HepG2 (cell line): ENCODE data around the gene FN1. TPM values are rescaled to one million over a fixed set of nuclear protein-coding genes. Genes with fewer than 3 reads are reported as not detected.

Source experiments
- AKAP8 ChIP-seq: sonication (generic); formaldehyde crosslinking; IDR thresholded peaks from 2 replicates; pipeline ENCODE4 v1.5.1; 2020; ENCODE audit warnings: mild to moderate bottlenecking, missing genetic modification reagents
- ARHGAP35 ChIP-seq: sonication (generic); formaldehyde crosslinking; IDR thresholded peaks from 2 replicates; pipeline ENCODE4 v1.9.0; 2022; ENCODE audit warnings: mild to moderate bottlenecking, inconsistent platforms, moderate library complexity, missing genetic modification reagents, borderline replicate concordance
- BRCA1 ChIP-seq: sonication (generic); formaldehyde crosslinking; IDR thresholded peaks from 2 replicates; pipeline ENCODE4 v1.4.0; 2020; ENCODE audit warnings: missing genetic modification reagents
- DMAP1 ChIP-seq: IDR thresholded peaks from 2 replicates; pipeline ENCODE4 v1.6.1; 2016
- DR1 ChIP-seq: sonication (generic); formaldehyde crosslinking; IDR thresholded peaks from 2 replicates; pipeline ENCODE4 v1.8.0; 2021; ENCODE audit warnings: mild to moderate bottlenecking, missing genetic modification reagents, inconsistent platforms
- ELK4 ChIP-seq: sonication (generic); formaldehyde crosslinking; IDR thresholded peaks from 2 replicates; pipeline ENCODE4 v1.9.0; 2021; ENCODE audit warnings: missing genetic modification reagents, borderline replicate concordance
- HES4 ChIP-seq: sonication (generic); formaldehyde crosslinking; IDR thresholded peaks from 2 replicates; pipeline ENCODE4 v1.9.0; 2021; ENCODE audit warnings: mild to moderate bottlenecking, missing genetic modification reagents, borderline replicate concordance
- HOXA3 ChIP-seq: sonication (generic); formaldehyde crosslinking; IDR thresholded peaks from 2 replicates; pipeline ENCODE4 v1.5.0; 2020; ENCODE audit warnings: missing genetic modification reagents
- NR2F6 ChIP-seq, 2 experiments: IDR thresholded peaks; 2 replicates each; pipeline ENCODE4 v1.6.1; 2016; ENCODE audit warnings: antibody characterized with exemption in 1 of 2, mild to moderate bottlenecking in 1 of 2
- NR3C1 ChIP-seq: sonication (generic); formaldehyde crosslinking; IDR thresholded peaks from 2 replicates; pipeline ENCODE4 v1.4.0; 2020; ENCODE audit warnings: missing genetic modification reagents
- RBFOX2 ChIP-seq: fragments of 200-400 bp; formaldehyde crosslinking; IDR thresholded peaks from 2 replicates; pipeline ENCODE4 v1.6.1; 2017; ENCODE audit warnings: low read depth, mild to moderate bottlenecking, low read length
- SP4 ChIP-seq: sonication (generic); formaldehyde crosslinking; IDR thresholded peaks from 2 replicates; pipeline ENCODE4 v1.8.1; 2023; ENCODE audit warnings: mild to moderate bottlenecking, missing genetic modification reagents
- TIGD3 ChIP-seq: sonication (generic); formaldehyde crosslinking; IDR thresholded peaks from 2 replicates; pipeline ENCODE4 v1.5.1; 2020; ENCODE audit warnings: mild to moderate bottlenecking, missing genetic modification reagents, borderline replicate concordance
- TRAFD1 ChIP-seq: sonication (generic); formaldehyde crosslinking; IDR thresholded peaks from 2 replicates; pipeline ENCODE4 v1.5.1; 2020; ENCODE audit warnings: missing genetic modification reagents, mild to moderate bottlenecking, borderline replicate concordance
- ZIK1 ChIP-seq: sonication (generic); formaldehyde crosslinking; IDR thresholded peaks from 2 replicates; pipeline ENCODE4 v1.5.0; 2020; ENCODE audit warnings: mild to moderate bottlenecking, low read depth, missing genetic modification reagents, borderline replicate concordance
- ZNF34 ChIP-seq: sonication (generic); formaldehyde crosslinking; IDR thresholded peaks from 2 replicates; pipeline ENCODE4 v1.4.0; 2020; ENCODE audit warnings: mild to moderate bottlenecking, missing genetic modification reagents, borderline replicate concordance
- ZNF687 ChIP-seq: sonication (generic); formaldehyde crosslinking; IDR thresholded peaks from 2 replicates; pipeline ENCODE4 v1.5.1; 2020; ENCODE audit warnings: mild to moderate bottlenecking, missing genetic modification reagents, moderate library complexity
- ZNF740 ChIP-seq: sonication (generic); formaldehyde crosslinking; IDR thresholded peaks from 2 replicates; pipeline ENCODE4 v1.4.0; 2020; ENCODE audit warnings: missing genetic modification reagents
- polyA plus RNA-seq, 8 experiments: library from polyadenylated mRNA; depleted of rRNA in 3 of 8; stranded (reverse) in 7 of 8; unstranded in 1 of 8; fragments of >200 nt; fragmentation: Illumina TruSeq in 4 of 8; extraction: Trizol in 4 of 8; gene quantifications; 2 replicates each; pipeline versions ENCODE4 v1.2.1 to v1.2.3, GENCODE V29; 2011 to 2016; ENCODE audit warnings: low read depth in 4 of 8, missing spikeins in 1 of 8, mixed read lengths in 1 of 8; ENCODE audit not compliant: insufficient read depth in 1 of 8
- total RNA-seq, 5 experiments: library from RNA; depleted of rRNA; stranded (reverse); fragments of >200 nt; fragmentation: Illumina TruSeq; extraction: Trizol; gene quantifications; 2 replicates each; pipeline ENCODE4 v1.2.3, GENCODE V29; 2016; ENCODE audit warnings: low read depth in 1 of 5

Gene FN1
- total and polyA plus RNA-seq, 2 of the 13 experiments (the other 11 are each of a cell fraction or from before 2014, with no cell fraction given): 1,847 to 6,471 TPM

GRCh38 chr2:215435870-215436704 is at the start of gene FN1 (continued):
- TF ChIP-seq NR3C1 (no peak), SP4 (CRISPR knock-in tag) (no peak), HOXA3 (CRISPR knock-in tag) (peak; percentile 71; the same call in 1 of the 2 replicates), ZNF740 (CRISPR knock-in tag) (peak; percentile 17; the same call in 1 of the 2 replicates), ZNF34 (peak; percentile 93; the same call in 1 of the 2 replicates), HES4 (no peak; the same call in 1 of the 2 replicates), TIGD3 (CRISPR knock-in tag) (peak; percentile 48), AKAP8 (CRISPR knock-in tag) (0 out of 2 replicates have a peak, but pooled peaks have one; percentile 35), DR1 (CRISPR knock-in tag) (peak; percentile 97), TRAFD1 (CRISPR knock-in tag) (no peak), NR2F6 (IDR thresholded peaks at IDR 0.05) (no peak), NR2F6 (CRISPR knock-in tag; IDR thresholded peaks at IDR 0.05) (0 out of 2 replicates have a peak, but pooled peaks have one; percentile 36), ZNF687 (CRISPR knock-in tag) (peak; percentile 93), ZIK1 (CRISPR knock-in tag) (no peak; the same call in 1 of the 2 replicates), RBFOX2 (peak; percentile 88), ARHGAP35 (0 out of 2 replicates have a peak, but pooled peaks have one; percentile 27), DMAP1 (CRISPR knock-in tag) (peak; percentile 36; the same call in 1 of the 2 replicates), ELK4 (CRISPR knock-in tag) (no peak), BRCA1 (CRISPR knock-in tag) (no peak)
